PC-3 (cell line): ENCODE measurements around the gene ADAMTS16.

ENCODE experiments used
- EZH2 ChIP-seq: fragments of 300-600 bp; sonication (generic); IDR thresholded peaks from one replicate; pipeline ENCODE4 v1.6.1; 2017; ENCODE audit warnings: antibody characterized with exemption, mild to moderate bottlenecking, low read length; ENCODE audit not compliant: unreplicated experiment
- EZH2phosphoT487 ChIP-seq: fragments of 300-600 bp; sonication (generic); IDR thresholded peaks from 2 replicates; pipeline ENCODE4 v1.6.1; 2018; ENCODE audit warnings: mild to moderate bottlenecking, antibody characterized with exemption, low read length, borderline replicate concordance
- TF ChIP-seq, protein P1 (sequence below): fragments of 300-600 bp; sonication (generic); conservative IDR thresholded peaks from 2 replicates; pipeline ENCODE4 v1.5.1; 2017; ENCODE audit warnings: antibody characterized with exemption, low read depth, mild to moderate bottlenecking, low read length

DNA sequence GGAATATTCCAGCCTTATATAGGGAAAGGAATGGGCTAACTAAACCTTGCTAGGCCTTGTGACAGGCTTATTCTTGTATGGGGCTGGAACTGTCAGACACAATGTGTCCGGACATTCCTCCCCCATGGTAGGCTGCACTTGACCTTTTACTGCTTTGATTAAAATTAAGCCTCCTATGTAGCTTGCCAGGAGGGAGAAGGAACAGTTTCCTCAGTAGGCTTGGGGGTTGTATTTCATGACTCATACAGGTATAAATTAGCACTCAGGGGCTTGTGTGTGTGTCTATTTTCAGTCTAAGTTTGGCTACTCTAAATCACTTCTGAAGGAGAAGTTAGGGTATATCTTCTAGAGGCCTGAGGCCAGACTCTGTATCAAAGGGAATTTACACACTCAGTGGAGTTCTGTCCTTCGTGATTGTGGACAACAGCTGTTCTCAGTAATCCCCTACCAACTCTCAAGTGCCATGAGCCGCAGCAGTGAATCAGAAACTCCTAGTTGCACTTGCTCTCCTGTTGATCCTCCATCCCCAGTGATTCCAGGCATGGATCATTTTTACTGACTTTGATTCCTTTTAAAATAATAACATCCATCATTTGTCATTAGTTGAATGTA is 16.4 kb downstream of the ADAMTS16 start:
- TF ChIP-seq, protein P1, sequence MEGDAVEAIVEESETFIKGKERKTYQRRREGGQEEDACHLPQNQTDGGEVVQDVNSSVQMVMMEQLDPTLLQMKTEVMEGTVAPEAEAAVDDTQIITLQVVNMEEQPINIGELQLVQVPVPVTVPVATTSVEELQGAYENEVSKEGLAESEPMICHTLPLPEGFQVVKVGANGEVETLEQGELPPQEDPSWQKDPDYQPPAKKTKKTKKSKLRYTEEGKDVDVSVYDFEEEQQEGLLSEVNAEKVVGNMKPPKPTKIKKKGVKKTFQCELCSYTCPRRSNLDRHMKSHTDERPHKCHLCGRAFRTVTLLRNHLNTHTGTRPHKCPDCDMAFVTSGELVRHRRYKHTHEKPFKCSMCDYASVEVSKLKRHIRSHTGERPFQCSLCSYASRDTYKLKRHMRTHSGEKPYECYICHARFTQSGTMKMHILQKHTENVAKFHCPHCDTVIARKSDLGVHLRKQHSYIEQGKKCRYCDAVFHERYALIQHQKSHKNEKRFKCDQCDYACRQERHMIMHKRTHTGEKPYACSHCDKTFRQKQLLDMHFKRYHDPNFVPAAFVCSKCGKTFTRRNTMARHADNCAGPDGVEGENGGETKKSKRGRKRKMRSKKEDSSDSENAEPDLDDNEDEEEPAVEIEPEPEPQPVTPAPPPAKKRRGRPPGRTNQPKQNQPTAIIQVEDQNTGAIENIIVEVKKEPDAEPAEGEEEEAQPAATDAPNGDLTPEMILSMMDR = no peak
- TF ChIP-seq EZH2 (no peak), EZH2phosphoT487 (no peak)
